GM12873 (cell line): ENCODE data around the gene MARK2.

Experiments used
- TF ChIP-seq, protein P1 (sequence below): IDR thresholded peaks from 2 replicates; pipeline ENCODE4 v1.5.1; 2012; ENCODE audit warnings: low read depth, mild to moderate bottlenecking, moderate library complexity, low read length, control low read depth; ENCODE audit not compliant: insufficient read depth; ENCODE audit errors: missing control alignments

MARK2 gene

DNA sequence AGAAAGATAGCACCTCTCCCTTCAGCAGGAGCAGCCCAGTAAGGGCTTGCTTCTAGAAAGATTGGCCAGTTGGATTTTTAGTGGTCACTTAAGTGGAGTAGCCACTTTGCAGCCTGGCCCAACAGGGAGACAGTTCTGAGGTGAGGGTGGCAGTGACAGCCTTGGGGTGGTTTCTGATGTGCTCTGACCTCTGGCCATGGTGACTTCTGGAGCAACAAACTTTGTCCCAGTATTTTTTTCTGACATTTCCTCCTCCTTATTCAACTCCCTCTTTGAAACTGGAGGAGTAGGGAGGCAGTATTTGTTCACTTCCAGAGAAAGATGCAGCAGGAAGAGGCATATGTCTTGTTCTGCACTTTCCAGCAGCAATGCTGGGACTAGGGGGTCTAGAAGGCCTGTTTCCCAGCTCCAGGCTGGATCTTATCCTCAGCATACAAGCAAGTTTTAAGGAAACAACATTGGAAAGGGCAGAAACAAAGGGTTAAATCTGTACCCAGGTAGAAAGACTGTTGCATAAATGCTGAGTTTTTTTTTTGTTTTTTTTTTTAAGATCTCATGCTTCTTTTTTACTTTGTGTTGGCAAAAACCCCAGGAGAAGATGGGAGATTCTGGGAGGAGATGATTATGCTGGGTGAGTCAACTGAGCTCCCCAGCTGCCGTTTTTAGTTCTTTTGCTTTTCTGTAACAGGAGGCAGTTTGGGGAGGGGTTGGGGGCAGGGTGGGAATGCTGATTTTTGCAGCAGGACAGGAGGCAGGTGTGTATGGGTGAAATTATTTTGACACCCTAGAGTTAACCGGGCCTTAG lies 40.9 kb downstream of the MARK2 start:
- TF ChIP-seq, protein P1, sequence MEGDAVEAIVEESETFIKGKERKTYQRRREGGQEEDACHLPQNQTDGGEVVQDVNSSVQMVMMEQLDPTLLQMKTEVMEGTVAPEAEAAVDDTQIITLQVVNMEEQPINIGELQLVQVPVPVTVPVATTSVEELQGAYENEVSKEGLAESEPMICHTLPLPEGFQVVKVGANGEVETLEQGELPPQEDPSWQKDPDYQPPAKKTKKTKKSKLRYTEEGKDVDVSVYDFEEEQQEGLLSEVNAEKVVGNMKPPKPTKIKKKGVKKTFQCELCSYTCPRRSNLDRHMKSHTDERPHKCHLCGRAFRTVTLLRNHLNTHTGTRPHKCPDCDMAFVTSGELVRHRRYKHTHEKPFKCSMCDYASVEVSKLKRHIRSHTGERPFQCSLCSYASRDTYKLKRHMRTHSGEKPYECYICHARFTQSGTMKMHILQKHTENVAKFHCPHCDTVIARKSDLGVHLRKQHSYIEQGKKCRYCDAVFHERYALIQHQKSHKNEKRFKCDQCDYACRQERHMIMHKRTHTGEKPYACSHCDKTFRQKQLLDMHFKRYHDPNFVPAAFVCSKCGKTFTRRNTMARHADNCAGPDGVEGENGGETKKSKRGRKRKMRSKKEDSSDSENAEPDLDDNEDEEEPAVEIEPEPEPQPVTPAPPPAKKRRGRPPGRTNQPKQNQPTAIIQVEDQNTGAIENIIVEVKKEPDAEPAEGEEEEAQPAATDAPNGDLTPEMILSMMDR, result no peak

DNA sequence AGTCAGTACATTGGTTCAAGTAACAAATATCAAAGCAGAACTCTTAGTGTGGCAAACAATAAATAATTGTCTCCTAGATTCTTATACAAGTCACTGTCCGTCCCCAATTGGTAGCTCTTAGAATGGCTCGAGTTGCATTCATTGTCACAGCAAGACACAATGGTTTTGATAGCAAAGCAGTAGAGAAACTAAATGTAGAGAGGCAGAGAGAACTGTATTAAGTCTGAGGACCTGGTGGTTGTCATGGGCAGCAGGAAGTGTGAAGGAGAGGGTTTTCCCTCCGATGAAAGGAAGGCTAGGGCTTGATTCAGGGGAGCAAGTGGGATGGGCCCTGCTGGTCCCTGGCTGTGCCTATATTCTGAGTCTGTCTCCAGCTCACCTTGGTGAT lies 41.5 kb downstream of the MARK2 start:
- TF ChIP-seq, protein P1, result no peak

DNA sequence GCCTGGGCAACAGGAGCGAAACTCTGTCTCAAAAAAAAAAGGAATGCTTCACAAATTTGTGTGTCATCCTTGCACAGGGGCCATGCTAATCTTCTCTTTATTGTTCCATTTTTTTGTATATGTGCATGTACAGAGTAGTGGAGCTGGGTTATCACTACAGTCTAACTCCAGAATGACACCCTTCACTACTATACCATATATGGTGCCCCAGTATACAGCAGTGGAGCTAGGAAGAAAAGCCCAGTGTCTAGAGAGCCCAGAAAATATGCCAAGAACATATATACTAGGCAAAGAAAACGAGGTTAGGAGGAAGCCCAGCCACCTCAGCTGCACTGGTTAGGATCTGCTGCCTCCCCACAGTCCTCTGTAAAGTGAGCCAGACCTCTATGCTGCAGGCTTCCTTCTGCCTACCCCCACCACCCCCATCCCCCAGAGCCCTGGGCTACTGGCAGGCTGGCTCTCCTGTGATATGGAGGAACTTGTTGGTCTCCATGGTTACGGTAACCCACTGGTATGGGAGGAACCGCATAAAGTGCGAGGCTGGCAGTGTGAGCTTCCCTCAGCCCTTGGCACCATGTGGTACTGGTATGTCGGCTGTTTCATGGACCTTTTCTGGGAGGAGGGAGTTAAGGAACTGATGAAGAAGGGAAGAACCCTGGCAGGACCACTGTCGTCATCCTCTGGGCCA lies 43.8 kb downstream of the MARK2 start:
- TF ChIP-seq, protein P1, result no peak

DNA sequence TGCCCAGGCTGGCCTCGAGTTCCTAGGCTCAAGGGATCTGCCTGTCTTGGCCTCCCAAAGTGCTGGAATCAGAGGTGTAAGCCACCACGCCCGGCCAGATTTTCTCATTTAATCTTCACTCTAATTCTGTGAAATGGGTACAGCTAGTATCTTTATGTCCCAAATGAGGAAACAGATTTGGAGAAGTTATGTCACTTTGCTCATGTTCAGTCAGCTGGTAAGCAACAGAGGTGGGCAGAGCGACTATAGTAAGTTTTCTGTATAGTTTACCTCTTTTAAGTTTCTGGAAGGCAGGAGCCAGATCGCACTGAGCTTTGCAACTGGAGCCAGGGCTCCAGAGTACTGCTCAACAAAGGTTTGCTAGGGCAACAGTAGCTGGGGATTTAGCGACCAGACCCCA lies 44.9 kb downstream of the MARK2 start:
- TF ChIP-seq, protein P1, result no peak

DNA sequence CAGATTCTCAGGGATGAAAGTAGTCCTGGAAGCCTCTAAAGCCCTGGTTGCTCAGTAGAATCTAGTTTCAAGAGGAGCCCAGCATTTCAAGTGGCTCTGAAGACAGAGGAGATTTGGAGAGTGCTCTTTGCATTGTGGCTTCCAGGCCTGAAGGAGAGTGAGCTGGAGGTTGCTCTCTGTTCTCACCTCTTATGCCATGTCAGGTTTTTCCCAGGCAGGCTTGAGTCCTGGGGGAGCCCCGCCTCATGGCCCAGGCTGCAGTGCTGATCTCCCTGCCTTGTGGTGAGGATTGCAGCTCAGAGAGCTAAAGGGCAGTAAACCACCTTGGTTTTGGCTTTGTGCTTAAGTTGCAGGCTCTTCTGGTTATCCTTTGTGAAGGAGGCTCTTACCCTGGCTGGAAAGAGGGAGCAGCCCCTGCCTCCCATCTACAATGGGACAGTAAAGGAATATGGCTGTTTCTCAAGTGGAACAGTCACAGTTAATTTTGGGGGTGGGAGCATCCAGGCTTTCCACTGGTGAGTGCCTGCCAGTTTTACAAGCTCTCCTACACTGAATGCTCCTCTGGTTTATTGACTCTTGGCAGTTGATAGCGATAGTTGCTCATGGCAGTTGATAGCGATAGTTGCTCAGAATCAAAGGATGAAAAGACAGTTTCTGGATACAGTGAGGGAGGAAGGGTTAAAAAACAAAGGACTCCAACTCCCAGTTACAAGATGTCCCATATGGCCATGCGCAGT lies 45.5 kb downstream of the MARK2 start:
- TF ChIP-seq, protein P1, result no peak

DNA sequence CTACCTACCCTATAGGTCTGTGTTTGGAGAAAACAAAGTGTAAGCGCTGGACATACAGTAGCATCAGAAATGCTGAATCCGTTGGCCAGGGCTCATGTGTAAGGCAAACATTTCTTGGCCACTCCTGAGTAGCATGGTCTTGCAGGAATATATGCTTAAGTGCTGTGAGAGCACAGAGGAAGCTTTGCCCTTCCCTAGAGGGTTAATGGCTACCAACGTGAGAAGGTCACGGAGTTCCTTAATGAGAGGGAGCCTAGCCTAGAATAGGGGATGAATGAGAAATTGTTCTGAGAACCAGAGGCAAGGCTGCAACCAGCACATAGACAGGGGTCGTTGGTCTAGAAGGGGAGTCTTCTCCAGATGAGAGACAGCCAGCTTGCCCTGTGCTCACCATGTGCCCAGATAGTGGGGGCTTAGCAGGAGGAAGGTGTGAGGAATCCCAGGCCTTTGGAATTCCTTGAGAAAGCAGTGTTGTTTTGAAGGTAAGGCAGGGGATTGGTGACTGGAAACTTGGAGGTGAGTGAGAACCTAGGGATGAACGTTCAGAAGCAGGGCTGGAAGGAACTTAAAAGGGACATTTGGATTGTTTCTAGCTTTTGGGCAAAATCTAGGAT lies 48.6 kb downstream of the MARK2 start:
- TF ChIP-seq, protein P1, result no peak
